Central memory CD8-positive, alpha-beta T cell (primary cell): ENCODE results near the gene SLC35G6.

Experiments
- ATAC-seq: fragments of 150-1000 bp; cut with Tn5 transposase; replicated peaks from 2 replicates; pipeline ENCODE4 v1.10.0; 2022; ENCODE audit warnings: mild to moderate bottlenecking, moderate FRiP score, moderate number of reproducible peaks; ENCODE audit not compliant: poor library complexity, severe bottlenecking; ENCODE audit errors: extremely low read depth
- DNase-seq, 2 donors: peaks; one replicate each; pipeline ENCODE4 v3.0.0; 2021; ENCODE audit warnings: low spot score in 2 of 2
- H3K27ac Mint-ChIP-seq: one replicate; pipeline ENCODE4 v1.8.0; 2022; ENCODE audit warnings: low read depth, mild to moderate bottlenecking, moderate library complexity, mixed read lengths
- H3K27me3 Mint-ChIP-seq: one replicate; pipeline ENCODE4 v1.8.0; 2022; ENCODE audit warnings: mixed read lengths
- H3K36me3 Mint-ChIP-seq: one replicate; pipeline ENCODE4 v1.8.0; 2022; ENCODE audit warnings: mild to moderate bottlenecking, moderate library complexity, mixed read lengths; ENCODE audit not compliant: insufficient read depth
- H3K4me1 Mint-ChIP-seq: one replicate; pipeline ENCODE4 v1.8.0; 2022; ENCODE audit warnings: mixed read lengths
- H3K4me3 Mint-ChIP-seq: one replicate; pipeline ENCODE4 v1.8.0; 2022; ENCODE audit warnings: mild to moderate bottlenecking, moderate library complexity, mixed read lengths
- H3K9me3 Mint-ChIP-seq: one replicate; pipeline ENCODE4 v1.8.0; 2022; ENCODE audit warnings: mixed read lengths

The SLC35G6 gene

DNA sequence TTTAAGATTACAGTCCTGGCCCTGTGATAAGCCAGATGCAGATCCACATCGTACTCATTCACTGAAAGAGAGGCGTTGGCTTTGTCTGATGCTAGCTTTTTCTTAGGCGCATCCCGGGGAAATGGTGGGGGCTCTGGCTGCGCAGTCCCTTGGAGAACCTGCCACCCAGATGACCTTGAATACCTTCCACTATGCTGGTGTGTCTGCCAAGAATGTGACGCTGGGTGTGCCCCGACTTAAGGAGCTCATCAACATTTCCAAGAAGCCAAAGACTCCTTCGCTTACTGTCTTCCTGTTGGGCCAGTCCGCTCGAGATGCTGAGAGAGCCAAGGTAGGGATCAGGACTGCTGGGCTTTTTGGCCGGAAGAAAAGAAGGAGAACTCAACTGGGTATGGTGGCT is 26.9 kb downstream of the SLC35G6 start:
- H3K27ac Mint-ChIP-seq = peak overlapping the region; percentile 44
- no peaks in the 10 kb centered on the region for H3K27me3 Mint-ChIP-seq
- H3K9me3 Mint-ChIP-seq = no peaks in the 10 kb centered on the region
- H3K4me3 Mint-ChIP-seq = no peak overlapping the region
- DNase-seq = no peak
- H3K4me1 Mint-ChIP-seq = peaks cover 14% of the 10 kb centered on the region
- H3K36me3 Mint-ChIP-seq = peaks cover 93% of the 10 kb centered on the region
- no peak for ATAC-seq

DNA sequence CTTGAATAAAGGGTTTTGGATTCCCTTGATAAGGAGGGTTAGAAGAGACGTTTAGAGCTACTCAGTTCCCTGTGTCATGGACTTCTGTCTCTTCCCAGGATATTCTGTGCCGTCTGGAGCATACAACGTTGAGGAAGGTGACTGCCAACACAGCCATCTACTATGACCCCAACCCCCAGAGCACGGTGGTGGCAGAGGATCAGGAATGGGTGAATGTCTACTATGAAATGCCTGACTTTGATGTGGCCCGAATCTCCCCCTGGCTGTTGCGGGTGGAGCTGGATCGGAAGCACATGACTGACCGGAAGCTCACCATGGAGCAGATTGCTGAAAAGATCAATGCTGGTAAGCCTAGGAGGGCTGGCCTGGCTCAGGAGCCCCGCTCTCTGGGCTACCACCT is 27.6 kb downstream of the SLC35G6 start:
- Mint-ChIP-seq H3K36me3 (peaks cover 93% of the 10 kb centered on the region), H3K4me3 (no peak overlapping the region), H3K27me3 (no peaks in the 10 kb centered on the region), H3K27ac (peak overlapping the region; percentile 44), H3K4me1 (peaks cover 12% of the 10 kb centered on the region), H3K9me3 (no peaks in the 10 kb centered on the region)
- no peak for DNase-seq
- ATAC-seq = no peak

DNA sequence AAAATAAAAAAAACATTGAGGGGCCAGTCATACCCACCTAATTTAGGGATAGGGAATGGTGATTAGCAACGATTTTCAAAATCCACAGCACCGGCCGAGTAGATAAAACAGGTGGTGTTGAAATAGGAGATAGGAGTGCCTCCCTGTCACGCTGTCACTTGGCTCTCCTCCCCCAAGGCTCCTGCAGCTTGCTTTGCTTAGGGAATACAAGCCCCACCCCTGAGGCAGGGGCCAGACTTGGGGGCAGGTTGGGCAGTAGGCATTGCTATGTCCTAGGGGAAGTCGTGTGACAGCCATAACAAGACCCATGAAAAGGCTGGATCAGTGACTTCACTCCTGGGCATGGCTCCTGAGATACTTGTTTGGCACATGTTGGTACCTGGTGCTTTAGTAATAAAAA is 28.7 kb downstream of the SLC35G6 start:
- no peaks in the 10 kb centered on the region for H3K9me3 Mint-ChIP-seq
- no peak overlapping the region for H3K27ac Mint-ChIP-seq
- peaks cover 90% of the 10 kb centered on the region for H3K36me3 Mint-ChIP-seq
- ATAC-seq (no peak), DNase-seq (no peak)
- no peak overlapping the region for H3K4me3 Mint-ChIP-seq
- H3K4me1 Mint-ChIP-seq = peaks cover 8% of the 10 kb centered on the region
- no peaks in the 10 kb centered on the region for H3K27me3 Mint-ChIP-seq

DNA sequence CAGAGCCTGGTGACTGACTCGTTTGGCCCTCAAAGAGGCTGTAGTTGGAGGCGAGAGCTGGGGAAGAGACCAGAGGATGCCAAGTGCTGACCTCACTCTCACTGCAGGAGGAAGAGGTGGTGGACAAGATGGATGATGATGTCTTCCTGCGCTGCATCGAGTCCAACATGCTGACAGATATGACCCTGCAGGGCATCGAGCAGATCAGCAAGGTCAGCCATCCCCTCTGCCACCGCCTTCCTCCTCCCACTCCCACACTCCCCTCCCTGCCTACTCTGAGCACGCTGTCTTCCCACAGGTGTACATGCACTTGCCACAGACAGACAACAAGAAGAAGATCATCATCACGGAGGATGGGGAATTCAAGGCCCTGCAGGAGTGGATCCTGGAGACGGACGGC is 29.9 kb downstream of the SLC35G6 start:
- peak overlapping the region; percentile 69 for H3K27ac Mint-ChIP-seq
- H3K4me3 Mint-ChIP-seq = no peak overlapping the region
- H3K4me1 Mint-ChIP-seq = peaks cover 8% of the 10 kb centered on the region
- DNase-seq = no peak
- ATAC-seq = no peak
- no peaks in the 10 kb centered on the region for H3K9me3 Mint-ChIP-seq
- no peaks in the 10 kb centered on the region for H3K27me3 Mint-ChIP-seq
- H3K36me3 Mint-ChIP-seq = peaks cover 82% of the 10 kb centered on the region

DNA sequence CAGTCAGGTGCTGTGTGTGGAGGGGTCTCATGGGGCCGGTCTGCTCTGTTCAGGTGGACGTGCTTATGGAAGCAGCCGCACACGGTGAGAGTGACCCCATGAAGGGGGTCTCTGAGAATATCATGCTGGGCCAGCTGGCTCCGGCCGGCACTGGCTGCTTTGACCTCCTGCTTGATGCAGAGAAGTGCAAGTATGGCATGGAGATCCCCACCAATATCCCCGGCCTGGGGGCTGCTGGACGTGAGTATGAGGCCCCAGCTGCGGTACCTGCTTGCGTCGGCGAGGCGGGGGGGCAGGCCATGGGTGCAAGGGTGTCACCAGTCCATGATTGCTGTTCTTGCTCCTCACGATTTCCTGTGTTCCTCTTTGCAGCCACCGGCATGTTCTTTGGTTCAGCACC is 30.9 kb downstream of the SLC35G6 start:
- no peak for ATAC-seq
- Mint-ChIP-seq H3K9me3 (no peaks in the 10 kb centered on the region), H3K4me1 (peaks cover 8% of the 10 kb centered on the region), H3K36me3 (peaks cover 76% of the 10 kb centered on the region), H3K4me3 (no peak overlapping the region), H3K27me3 (no peaks in the 10 kb centered on the region), H3K27ac (peak overlapping the region; percentile 84)
- DNase-seq = no peak

DNA sequence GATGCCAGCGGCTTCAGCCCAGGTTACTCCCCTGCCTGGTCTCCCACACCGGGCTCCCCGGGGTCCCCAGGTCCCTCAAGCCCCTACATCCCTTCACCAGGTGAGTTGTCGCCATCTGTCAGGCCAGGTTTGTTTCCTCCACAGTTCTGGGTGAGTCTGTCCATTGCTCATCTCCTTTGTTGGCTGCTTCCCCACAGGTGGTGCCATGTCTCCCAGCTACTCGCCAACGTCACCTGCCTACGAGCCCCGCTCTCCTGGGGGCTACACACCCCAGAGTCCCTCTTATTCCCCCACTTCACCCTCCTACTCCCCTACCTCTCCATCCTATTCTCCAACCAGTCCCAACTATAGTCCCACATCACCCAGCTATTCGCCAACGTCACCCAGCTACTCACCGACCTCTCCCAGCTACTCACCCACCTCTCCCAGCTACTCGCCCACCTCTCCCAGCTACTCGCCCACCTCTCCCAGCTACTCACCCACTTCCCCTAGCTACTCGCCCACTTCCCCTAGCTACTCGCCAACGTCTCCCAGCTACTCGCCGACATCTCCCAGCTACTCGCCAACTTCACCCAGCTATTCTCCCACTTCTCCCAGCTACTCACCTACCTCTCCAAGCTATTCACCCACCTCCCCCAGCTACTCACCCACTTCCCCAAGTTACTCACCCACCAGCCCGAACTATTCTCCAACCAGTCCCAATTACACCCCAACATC is 31.7 kb downstream of the SLC35G6 start:
- H3K9me3 Mint-ChIP-seq = no peaks in the 10 kb centered on the region
- no peaks in the 10 kb centered on the region for H3K27me3 Mint-ChIP-seq
- peaks cover 8% of the 10 kb centered on the region for H3K4me1 Mint-ChIP-seq
- ATAC-seq (no peak), DNase-seq (no peak)
- H3K4me3 Mint-ChIP-seq = no peak overlapping the region
- peak overlapping the region; percentile 84 for H3K27ac Mint-ChIP-seq
- H3K36me3 Mint-ChIP-seq = peaks cover 68% of the 10 kb centered on the region

DNA sequence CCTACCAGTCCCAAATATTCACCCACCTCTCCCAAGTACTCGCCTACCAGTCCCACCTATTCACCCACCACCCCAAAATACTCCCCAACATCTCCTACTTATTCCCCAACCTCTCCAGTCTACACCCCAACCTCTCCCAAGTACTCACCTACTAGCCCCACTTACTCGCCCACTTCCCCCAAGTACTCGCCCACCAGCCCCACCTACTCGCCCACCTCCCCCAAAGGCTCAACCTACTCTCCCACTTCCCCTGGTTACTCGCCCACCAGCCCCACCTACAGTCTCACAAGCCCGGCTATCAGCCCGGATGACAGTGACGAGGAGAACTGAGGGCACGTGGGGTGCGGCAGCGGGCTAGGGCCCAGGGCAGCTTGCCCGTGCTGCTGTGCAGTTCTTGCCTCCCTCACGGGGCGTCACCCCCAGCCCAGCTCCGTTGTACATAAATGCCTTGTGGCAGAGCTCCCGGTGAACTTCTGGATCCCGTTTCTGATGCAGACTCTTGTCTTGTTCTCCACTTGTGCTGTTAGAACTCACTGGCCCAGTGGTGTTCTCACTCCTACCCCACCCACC is 32.7 kb downstream of the SLC35G6 start:
- Mint-ChIP-seq H3K4me1 (peaks cover 8% of the 10 kb centered on the region), H3K27ac (peak overlapping the region; percentile 84), H3K9me3 (no peaks in the 10 kb centered on the region), H3K4me3 (no peak overlapping the region), H3K27me3 (no peaks in the 10 kb centered on the region), H3K36me3 (peaks cover 59% of the 10 kb centered on the region)
- ATAC-seq = no peak
- no peak for DNase-seq

DNA sequence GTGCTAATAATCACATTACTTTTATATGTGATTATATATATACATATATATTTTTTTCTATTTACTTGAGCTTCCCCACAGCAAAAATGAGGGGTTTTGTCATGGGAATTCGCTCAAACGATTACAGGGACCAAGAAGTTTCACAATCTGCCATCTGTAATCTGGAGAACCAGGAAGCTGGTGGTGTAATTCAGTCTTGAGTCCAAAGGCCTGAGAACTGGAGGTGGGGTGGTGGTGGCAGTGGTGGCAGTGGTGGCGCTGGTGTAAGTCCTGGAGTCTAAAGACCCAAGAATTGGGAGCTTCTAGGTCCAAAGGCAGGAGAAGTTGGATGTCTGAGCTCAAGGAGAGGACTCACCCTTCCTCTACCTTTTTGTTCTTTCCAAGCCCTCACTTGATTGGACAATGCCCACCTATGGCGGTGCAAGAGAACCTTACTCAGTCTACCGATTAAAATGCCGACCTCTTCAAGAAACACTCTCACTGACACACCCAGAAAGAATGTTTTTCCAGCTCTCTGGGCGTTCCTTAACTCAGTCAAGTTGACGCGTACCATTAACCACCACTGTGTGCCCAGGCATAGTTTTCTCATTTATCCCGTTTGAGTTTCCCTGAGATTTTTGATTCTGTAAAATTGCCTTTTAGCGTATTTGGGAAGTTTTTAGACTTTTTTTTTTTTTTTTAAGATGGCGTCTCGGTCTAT is 34.8 kb downstream of the SLC35G6 start:
- no peak for DNase-seq
- H3K36me3 Mint-ChIP-seq = peaks cover 37% of the 10 kb centered on the region
- H3K4me1 Mint-ChIP-seq = peaks cover 2% of the 10 kb centered on the region
- no peak overlapping the region for H3K4me3 Mint-ChIP-seq
- ATAC-seq = no peak
- H3K27me3 Mint-ChIP-seq = no peaks in the 10 kb centered on the region
- no peak overlapping the region for H3K27ac Mint-ChIP-seq
- H3K9me3 Mint-ChIP-seq = no peaks in the 10 kb centered on the region

DNA sequence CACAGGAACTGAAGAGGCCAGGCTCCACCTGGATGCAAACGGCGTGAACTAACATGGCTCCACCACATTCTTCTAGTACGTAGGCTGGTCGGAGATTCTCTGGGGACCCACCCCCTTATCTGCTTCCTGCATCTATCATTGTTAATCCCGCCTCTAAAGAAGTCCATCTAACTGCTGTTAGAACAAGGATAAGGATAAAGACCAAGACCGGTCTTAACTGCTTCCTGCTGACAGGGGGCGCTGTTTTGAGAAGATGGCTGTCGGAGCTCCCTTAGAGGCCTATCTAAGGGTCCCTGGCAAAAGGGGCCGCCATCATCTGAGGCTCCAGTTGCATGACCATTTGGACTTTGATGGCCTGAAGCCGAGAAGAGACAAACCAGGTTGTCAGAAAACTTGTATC is 41.8 kb downstream of the SLC35G6 start:
- Mint-ChIP-seq H3K4me3 (no peak overlapping the region), H3K36me3 (peaks cover 4% of the 10 kb centered on the region), H3K4me1 (peaks cover 5% of the 10 kb centered on the region), H3K9me3 (no peaks in the 10 kb centered on the region), H3K27ac (no peak overlapping the region), H3K27me3 (no peaks in the 10 kb centered on the region)
- ATAC-seq (no peak), DNase-seq (peak in 1 of 2 donors; percentile 39)

DNA sequence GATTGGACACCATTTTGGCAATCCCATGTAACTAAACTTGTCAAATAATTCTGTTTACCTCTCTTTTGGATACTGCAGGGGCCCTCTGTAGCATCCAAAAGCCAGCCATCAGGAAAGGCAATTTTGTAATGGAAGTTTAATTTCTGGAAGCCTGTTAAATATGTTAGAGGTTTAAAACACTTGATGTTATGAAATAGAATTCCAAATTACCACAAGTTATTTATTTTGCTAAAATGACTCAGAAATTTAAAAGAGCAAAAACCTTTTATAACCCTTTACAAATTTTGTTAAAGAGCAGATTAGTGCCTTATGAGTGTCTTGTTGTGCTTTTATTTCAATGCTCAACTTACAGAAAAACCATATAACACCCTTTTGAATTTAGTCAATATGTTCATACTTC is 47.6 kb downstream of the SLC35G6 start:
- Mint-ChIP-seq H3K27me3 (no peaks in the 10 kb centered on the region), H3K9me3 (no peaks in the 10 kb centered on the region), H3K27ac (no peak overlapping the region), H3K4me1 (no peaks in the 10 kb centered on the region), H3K36me3 (peaks cover 4% of the 10 kb centered on the region), H3K4me3 (no peak overlapping the region)
- no peak for DNase-seq
- ATAC-seq = no peak

DNA sequence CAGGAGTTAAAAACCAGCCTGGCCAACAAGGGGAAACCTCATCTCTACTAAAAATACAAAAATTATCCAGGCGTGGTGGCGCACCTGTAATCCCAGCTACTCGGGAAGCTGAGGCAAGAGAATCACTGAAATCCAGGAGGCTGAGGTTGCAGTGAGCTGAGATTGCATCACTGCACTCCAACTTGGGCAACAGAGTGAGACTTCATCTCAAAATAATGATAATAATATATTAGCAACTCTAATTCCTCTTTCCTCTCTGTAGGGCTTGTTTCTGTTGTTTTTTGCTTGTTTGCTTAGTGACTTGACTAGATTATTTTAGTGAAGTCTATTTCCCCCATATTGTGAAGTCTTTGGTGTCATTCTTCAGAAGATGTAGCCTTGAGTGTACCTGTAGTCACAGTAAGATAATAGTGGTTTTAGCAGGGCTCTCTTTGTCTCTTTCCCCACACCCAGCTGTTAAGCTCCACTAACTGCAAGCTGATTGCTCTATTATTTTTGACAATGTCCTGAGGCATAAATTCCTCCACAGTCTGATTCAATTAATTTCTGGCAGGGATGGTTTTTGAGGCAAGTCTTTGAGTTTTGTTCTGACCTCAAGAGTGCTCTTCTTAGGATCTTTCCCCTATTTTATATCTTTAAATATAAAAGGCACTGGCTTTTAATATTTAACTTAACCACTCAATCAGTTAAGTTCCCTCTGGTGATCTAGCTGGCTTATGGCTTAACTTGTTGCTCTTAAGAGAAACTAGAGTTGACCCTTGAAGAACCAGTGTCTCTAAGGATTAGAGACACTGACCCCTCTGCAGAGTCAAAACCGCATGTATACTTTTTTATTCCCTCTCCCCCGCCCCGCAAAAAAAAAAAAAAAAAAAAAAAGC is 49.0 kb downstream of the SLC35G6 start:
- no peak overlapping the region for H3K27ac Mint-ChIP-seq

More for the DNA sequence above, 49.0 kb downstream of the SLC35G6 start:
- no peak for ATAC-seq
- no peak for DNase-seq
- H3K27me3 Mint-ChIP-seq = no peaks in the 10 kb centered on the region
- no peaks in the 10 kb centered on the region for H3K4me1 Mint-ChIP-seq
- H3K4me3 Mint-ChIP-seq = no peak overlapping the region
- H3K36me3 Mint-ChIP-seq = peaks cover 4% of the 10 kb centered on the region
- H3K9me3 Mint-ChIP-seq = no peaks in the 10 kb centered on the region
